Measurements from ENCODE around the gene ENTREP1. TPM values are rescaled to one million over a fixed set of nuclear protein-coding genes. Genes with fewer than 3 reads are reported as not detected.

ENTREP1 gene
- total and polyA plus RNA-seq, 2 experiments from 2014 or later = 5.7 to 10.0 TPM

DNA sequence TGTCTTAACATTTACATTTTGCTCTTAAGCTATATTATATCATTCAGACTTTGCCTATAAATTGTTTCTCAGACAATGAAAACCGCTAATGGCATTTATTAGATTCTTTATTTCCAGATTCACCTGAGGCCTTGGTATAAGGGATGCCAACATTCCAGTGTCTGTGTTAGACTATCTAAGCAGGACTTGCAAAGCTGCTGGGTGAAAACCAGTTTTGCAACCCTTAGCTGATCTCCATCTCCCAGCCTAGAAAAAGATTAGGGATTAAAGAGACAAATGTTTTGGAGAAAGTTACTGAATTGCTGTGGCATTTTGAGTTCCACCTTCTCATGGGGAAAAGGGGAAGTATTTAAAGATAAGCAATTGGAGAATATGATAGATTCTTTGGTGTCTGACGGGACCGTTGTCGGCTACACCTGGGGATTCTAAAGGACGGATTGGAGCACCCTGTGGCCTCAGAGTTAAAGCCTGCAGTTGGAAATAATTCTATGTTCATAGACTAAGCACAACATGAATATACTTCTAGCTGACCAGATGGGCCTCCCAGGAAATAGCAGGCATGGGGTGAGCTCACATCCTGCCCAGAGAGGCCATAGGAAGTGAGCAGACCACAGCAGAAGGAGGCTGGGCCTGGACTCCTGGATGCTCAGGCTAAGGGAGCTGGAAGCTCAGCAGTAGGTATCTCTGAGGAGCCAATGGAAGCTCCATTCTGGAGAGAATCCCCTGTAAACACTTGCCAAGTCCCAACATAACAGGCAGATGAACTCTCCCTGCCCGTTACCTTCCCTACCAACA lies 21.8 kb downstream of the ENTREP1 start:
- H3K9me2 ChIP-seq (ENCODE audit: insufficient read depth) = no peaks in the 10 kb centered on the region; the same call in 1 of the 2 replicates
- H3K79me2 ChIP-seq (replicated peaks; ENCODE audit: insufficient read depth) = no peaks in the 10 kb centered on the region; the same call in 1 of the 2 replicates
- H3K27me3 ChIP-seq (ENCODE audit: insufficient read depth) = no peaks in the 10 kb centered on the region
- ATAC-seq = no peak
- H3K27me3 Mint-ChIP-seq (ENCODE audit: insufficient read depth, low read depth, poor library complexity) = peaks cover 4% of the 10 kb centered on the region
- H3K27ac Mint-ChIP-seq = no peak overlapping the region
- peaks cover 14% of the 10 kb centered on the region for H3K4me1 Mint-ChIP-seq
- no peak overlapping the region for H3K27ac ChIP-seq (ENCODE audit: low read depth)
- H3F3A ChIP-seq (replicated peaks; ENCODE audit: low read depth) = no peaks in the 10 kb centered on the region
- TF ChIP-seq EZH2 (IDR thresholded peaks at IDR 0.05; ENCODE audit: low read depth, unreplicated experiment) (no peak), NANOG (IDR thresholded peaks at IDR 0.05; ENCODE audit: borderline replicate concordance) (no peak), CREB1 (CRISPR knock-in tag; IDR thresholded peaks at IDR 0.05; ENCODE audit: low read depth) (no peak), ZNF331 (CRISPR knock-in tag; IDR thresholded peaks at IDR 0.05; ENCODE audit: low read depth) (no peak), POLR2AphosphoS5 (IDR thresholded peaks at IDR 0.05; ENCODE audit: low read depth) (no peak), JUNB (IDR thresholded peaks at IDR 0.05; ENCODE audit: unreplicated experiment) (no peak), EZH2phosphoT487 (IDR thresholded peaks at IDR 0.05; ENCODE audit: unreplicated experiment) (no peak), ZNF114 (CRISPR knock-in tag; IDR thresholded peaks at IDR 0.05) (no peak), ETS1 (IDR thresholded peaks at IDR 0.05) (no peak), STAT1 (IDR thresholded peaks at IDR 0.05; ENCODE audit: unreplicated experiment) (no peak)
- TF ChIP-seq, protein P1, sequence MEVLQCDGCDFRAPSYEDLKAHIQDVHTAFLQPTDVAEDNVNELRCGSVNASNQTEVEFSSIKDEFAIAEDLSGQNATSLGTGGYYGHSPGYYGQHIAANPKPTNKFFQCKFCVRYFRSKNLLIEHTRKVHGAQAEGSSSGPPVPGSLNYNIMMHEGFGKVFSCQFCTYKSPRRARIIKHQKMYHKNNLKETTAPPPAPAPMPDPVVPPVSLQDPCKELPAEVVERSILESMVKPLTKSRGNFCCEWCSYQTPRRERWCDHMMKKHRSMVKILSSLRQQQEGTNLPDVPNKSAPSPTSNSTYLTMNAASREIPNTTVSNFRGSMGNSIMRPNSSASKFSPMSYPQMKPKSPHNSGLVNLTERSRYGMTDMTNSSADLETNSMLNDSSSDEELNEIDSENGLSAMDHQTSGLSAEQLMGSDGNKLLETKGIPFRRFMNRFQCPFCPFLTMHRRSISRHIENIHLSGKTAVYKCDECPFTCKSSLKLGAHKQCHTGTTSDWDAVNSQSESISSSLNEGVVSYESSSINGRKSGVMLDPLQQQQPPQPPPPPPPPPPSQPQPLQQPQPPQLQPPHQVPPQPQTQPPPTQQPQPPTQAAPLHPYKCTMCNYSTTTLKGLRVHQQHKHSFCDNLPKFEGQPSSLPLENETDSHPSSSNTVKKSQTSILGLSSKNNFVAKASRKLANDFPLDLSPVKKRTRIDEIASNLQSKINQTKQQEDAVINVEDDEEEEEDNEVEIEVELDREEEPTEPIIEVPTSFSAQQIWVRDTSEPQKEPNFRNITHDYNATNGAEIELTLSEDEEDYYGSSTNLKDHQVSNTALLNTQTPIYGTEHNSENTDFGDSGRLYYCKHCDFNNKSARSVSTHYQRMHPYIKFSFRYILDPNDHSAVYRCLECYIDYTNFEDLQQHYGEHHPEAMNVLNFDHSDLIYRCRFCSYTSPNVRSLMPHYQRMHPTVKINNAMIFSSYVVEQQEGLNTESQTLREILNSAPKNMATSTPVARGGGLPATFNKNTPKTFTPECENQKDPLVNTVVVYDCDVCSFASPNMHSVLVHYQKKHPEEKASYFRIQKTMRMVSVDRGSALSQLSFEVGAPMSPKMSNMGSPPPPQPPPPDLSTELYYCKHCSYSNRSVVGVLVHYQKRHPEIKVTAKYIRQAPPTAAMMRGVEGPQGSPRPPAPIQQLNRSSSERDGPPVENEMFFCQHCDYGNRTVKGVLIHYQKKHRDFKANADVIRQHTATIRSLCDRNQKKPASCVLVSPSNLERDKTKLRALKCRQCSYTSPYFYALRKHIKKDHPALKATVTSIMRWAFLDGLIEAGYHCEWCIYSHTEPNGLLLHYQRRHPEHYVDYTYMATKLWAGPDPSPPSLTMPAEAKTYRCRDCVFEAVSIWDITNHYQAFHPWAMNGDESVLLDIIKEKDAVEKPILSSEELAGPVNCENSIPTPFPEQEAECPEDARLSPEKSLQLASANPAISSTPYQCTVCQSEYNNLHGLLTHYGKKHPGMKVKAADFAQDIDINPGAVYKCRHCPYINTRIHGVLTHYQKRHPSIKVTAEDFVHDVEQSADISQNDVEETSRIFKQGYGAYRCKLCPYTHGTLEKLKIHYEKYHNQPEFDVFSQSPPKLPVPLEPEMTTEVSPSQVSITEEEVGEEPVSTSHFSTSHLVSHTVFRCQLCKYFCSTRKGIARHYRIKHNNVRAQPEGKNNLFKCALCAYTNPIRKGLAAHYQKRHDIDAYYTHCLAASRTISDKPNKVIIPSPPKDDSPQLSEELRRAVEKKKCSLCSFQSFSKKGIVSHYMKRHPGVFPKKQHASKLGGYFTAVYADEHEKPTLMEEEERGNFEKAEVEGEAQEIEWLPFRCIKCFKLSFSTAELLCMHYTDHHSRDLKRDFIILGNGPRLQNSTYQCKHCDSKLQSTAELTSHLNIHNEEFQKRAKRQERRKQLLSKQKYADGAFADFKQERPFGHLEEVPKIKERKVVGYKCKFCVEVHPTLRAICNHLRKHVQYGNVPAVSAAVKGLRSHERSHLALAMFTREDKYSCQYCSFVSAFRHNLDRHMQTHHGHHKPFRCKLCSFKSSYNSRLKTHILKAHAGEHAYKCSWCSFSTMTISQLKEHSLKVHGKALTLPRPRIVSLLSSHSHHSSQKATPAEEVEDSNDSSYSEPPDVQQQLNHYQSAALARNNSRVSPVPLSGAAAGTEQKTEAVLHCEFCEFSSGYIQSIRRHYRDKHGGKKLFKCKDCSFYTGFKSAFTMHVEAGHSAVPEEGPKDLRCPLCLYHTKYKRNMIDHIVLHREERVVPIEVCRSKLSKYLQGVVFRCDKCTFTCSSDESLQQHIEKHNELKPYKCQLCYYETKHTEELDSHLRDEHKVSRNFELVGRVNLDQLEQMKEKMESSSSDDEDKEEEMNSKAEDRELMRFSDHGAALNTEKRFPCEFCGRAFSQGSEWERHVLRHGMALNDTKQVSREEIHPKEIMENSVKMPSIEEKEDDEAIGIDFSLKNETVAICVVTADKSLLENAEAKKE (CRISPR knock-in tag; IDR thresholded peaks at IDR 0.05) = no peak
- TF ChIP-seq, protein P2, sequence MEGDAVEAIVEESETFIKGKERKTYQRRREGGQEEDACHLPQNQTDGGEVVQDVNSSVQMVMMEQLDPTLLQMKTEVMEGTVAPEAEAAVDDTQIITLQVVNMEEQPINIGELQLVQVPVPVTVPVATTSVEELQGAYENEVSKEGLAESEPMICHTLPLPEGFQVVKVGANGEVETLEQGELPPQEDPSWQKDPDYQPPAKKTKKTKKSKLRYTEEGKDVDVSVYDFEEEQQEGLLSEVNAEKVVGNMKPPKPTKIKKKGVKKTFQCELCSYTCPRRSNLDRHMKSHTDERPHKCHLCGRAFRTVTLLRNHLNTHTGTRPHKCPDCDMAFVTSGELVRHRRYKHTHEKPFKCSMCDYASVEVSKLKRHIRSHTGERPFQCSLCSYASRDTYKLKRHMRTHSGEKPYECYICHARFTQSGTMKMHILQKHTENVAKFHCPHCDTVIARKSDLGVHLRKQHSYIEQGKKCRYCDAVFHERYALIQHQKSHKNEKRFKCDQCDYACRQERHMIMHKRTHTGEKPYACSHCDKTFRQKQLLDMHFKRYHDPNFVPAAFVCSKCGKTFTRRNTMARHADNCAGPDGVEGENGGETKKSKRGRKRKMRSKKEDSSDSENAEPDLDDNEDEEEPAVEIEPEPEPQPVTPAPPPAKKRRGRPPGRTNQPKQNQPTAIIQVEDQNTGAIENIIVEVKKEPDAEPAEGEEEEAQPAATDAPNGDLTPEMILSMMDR (conservative IDR thresholded peaks at IDR 0.05; ENCODE audit: low read depth in 2 of 2) = no peak
- TF ChIP-seq, protein P3, sequence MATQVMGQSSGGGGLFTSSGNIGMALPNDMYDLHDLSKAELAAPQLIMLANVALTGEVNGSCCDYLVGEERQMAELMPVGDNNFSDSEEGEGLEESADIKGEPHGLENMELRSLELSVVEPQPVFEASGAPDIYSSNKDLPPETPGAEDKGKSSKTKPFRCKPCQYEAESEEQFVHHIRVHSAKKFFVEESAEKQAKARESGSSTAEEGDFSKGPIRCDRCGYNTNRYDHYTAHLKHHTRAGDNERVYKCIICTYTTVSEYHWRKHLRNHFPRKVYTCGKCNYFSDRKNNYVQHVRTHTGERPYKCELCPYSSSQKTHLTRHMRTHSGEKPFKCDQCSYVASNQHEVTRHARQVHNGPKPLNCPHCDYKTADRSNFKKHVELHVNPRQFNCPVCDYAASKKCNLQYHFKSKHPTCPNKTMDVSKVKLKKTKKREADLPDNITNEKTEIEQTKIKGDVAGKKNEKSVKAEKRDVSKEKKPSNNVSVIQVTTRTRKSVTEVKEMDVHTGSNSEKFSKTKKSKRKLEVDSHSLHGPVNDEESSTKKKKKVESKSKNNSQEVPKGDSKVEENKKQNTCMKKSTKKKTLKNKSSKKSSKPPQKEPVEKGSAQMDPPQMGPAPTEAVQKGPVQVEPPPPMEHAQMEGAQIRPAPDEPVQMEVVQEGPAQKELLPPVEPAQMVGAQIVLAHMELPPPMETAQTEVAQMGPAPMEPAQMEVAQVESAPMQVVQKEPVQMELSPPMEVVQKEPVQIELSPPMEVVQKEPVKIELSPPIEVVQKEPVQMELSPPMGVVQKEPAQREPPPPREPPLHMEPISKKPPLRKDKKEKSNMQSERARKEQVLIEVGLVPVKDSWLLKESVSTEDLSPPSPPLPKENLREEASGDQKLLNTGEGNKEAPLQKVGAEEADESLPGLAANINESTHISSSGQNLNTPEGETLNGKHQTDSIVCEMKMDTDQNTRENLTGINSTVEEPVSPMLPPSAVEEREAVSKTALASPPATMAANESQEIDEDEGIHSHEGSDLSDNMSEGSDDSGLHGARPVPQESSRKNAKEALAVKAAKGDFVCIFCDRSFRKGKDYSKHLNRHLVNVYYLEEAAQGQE (IDR thresholded peaks at IDR 0.05; ENCODE audit: unreplicated experiment) = no peak
- H3K9me3 Mint-ChIP-seq = no peaks in the 10 kb centered on the region
- H3K4me3 Mint-ChIP-seq = no peak overlapping the region
- no peaks in the 10 kb centered on the region for H4K20me1 ChIP-seq (replicated peaks; ENCODE audit: insufficient read depth)
- H3K36me3 Mint-ChIP-seq (ENCODE audit: low read depth) = no peaks in the 10 kb centered on the region; the same call in 2 of the 3 replicates
- no peak overlapping the region for H3K4me3 ChIP-seq
- H3K4me1 ChIP-seq (ENCODE audit: insufficient read depth) = peaks cover 13% of the 10 kb centered on the region
- no peak for DNase-seq (ENCODE audit: low spot score)
- no peak overlapping the region for H3K4me2 ChIP-seq
- no peaks in the 10 kb centered on the region for H3K36me3 ChIP-seq (ENCODE audit: insufficient read depth)
- no peak overlapping the region for H2AFZ ChIP-seq

Data from GM23338 (cell line).